ENCODE data around the gene ZDHHC11B. TPM values are rescaled to one million over a fixed set of nuclear protein-coding genes. Genes with fewer than 3 reads are reported as not detected.
"Not testable (repeated sequence)": the region's sequence is repeated elsewhere in the genome, so short reads cannot be mapped to it uniquely, and the experiment has no call there.

The ZDHHC11B gene
- total and polyA plus RNA-seq, 7 experiments from 2014 or later = 0.13 to 5.5 (median 1.2) TPM; not detected in 2

DNA sequence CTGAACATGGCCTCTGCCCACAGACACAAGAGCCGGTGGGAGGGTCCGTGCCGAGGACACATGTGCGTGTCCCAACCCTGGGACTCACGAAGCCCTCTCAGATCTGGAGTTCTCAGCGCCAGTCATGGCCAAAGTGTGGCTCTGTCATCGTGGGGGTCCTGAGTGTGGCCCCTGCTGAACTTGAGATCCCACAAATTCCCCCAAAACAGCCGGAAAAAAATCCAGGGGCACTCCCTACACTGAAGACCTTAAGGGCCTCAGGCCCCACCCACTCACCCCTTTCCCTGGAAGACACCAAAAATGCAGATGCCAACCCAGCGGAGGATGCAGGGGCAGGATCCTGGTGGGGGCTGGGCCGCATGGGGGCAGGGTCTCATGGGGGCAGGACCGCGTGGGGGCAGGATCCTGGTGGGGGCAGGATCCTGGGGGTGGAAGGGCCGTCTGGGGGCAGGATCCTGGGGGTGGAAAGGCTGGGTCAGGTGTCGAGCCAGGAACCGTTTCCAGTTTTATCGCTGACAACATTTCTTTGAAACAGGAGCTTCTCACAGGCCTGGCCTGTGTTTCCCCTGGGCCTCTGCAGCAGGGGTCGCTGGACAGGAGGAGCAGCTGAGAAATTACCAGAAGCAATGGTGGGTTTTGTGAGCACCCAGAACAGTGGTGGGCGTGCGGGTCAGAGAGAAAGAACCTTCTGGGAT lies 13.3 kb downstream of the ZDHHC11B start:
- intact Hi-C loops (cut with micrococcal nuclease); H3K4me1 Mint-ChIP-seq; H3K4me3 ChIP-seq (ENCODE audit: low read length); H3K27ac ChIP-seq (ENCODE audit: low read depth, low read length); H3K4me3 Mint-ChIP-seq; H3K4me1 ChIP-seq (ENCODE audit: control insufficient read depth in 2 of 2, insufficient read depth in 2 of 2, low read length in 2 of 2); CTCF ChIA-PET; ATAC-seq; POLR2A ChIA-PET; H3K9me3 ChIP-seq (ENCODE audit: control insufficient read depth in 2 of 3, low read length in 3 of 3); H3K27me3 Mint-ChIP-seq; H3K36me3 ChIP-seq (ENCODE audit: control insufficient read depth in 2 of 3, insufficient read depth in 3 of 3, low read length in 3 of 3); H3K9me3 Mint-ChIP-seq; H3K36me3 Mint-ChIP-seq; H3K27me3 ChIP-seq (ENCODE audit: control insufficient read depth in 2 of 2, insufficient read depth in 2 of 2, low read length in 2 of 2); DNase-seq: not testable (repeated sequence)
- peak overlapping the region in 1 of 9 donors; percentile 25 for H3K27ac Mint-ChIP-seq

DNA sequence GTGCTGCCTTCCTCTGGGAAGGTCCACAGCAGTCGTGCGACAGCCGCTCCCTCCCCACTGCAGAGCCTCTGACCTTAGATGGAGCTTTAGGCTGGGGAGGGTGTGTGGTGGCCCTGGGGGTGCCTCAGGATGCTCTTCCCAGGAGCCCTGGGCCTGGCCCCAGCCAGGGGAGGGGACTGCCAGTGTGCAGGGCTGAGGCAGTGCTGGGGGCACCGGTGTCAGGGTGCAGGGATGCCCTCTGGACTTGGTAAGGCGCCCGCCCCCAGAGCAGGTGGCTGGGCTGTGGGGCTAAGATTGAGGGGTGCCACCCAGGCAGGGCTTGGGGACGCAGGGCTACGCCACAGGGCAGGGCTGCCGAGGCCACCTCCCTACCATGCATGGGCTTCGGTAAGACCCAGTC lies 13.9 kb downstream of the ZDHHC11B start:
- H3K4me3 Mint-ChIP-seq; H3K9me3 ChIP-seq (ENCODE audit: control insufficient read depth in 2 of 3, low read length in 3 of 3); H3K27me3 ChIP-seq (ENCODE audit: control insufficient read depth in 2 of 2, insufficient read depth in 2 of 2, low read length in 2 of 2); H3K4me1 ChIP-seq (ENCODE audit: control insufficient read depth in 2 of 2, insufficient read depth in 2 of 2, low read length in 2 of 2); H3K36me3 ChIP-seq (ENCODE audit: control insufficient read depth in 2 of 3, insufficient read depth in 3 of 3, low read length in 3 of 3); H3K4me3 ChIP-seq (ENCODE audit: low read length); H3K27ac Mint-ChIP-seq; CTCF ChIA-PET; DNase-seq; H3K27ac ChIP-seq (ENCODE audit: low read depth, low read length); H3K27me3 Mint-ChIP-seq; intact Hi-C loops (cut with micrococcal nuclease); H3K36me3 Mint-ChIP-seq; H3K9me3 Mint-ChIP-seq; H3K4me1 Mint-ChIP-seq; POLR2A ChIA-PET: not testable (repeated sequence)
- ATAC-seq = peak; percentile 14

DNA sequence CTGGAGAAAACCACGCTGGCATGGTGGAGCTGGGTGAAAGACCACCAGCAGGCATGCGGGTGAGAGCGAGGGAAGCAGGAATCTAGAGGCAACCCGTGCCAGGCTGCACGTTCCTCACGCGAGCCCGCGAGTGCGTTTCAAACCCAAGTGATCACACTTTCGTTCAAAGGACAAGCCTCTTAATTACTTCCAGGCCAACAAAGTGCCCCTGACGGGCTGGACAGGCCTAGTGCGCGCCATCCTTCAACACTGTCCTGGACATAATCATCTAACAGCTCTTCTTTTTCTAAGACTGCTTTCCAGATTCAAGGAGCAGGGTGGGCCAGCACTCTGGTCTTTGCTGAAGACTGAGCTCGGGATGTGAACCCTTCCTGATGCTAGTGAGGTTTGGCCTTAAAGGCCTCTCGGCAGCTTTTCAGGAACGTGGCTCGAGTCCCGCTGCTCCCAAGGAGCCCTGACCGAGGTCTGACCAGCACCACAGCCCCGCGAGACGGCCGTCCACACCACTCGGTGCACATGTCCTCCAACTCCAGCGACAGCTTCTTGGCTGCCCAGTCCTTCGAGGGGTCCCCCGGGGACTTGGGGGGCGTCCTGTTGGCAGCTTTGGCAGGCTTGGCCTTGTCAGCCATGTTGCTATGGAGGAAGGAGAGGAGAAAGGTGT lies 14.9 kb downstream of the ZDHHC11B start:
- ATAC-seq; H3K9me3 ChIP-seq (ENCODE audit: control insufficient read depth in 2 of 3, low read length in 3 of 3); POLR2A ChIA-PET; H3K27me3 ChIP-seq (ENCODE audit: control insufficient read depth in 2 of 2, insufficient read depth in 2 of 2, low read length in 2 of 2); H3K4me3 ChIP-seq (ENCODE audit: low read length); H3K9me3 Mint-ChIP-seq; intact Hi-C loops (cut with micrococcal nuclease); H3K36me3 ChIP-seq (ENCODE audit: control insufficient read depth in 2 of 3, insufficient read depth in 3 of 3, low read length in 3 of 3); DNase-seq; H3K4me1 Mint-ChIP-seq; H3K27ac ChIP-seq (ENCODE audit: low read depth, low read length); CTCF ChIA-PET; H3K4me3 Mint-ChIP-seq; H3K36me3 Mint-ChIP-seq; H3K27ac Mint-ChIP-seq; H3K4me1 ChIP-seq (ENCODE audit: control insufficient read depth in 2 of 2, insufficient read depth in 2 of 2, low read length in 2 of 2); H3K27me3 Mint-ChIP-seq: not testable (repeated sequence)

DNA sequence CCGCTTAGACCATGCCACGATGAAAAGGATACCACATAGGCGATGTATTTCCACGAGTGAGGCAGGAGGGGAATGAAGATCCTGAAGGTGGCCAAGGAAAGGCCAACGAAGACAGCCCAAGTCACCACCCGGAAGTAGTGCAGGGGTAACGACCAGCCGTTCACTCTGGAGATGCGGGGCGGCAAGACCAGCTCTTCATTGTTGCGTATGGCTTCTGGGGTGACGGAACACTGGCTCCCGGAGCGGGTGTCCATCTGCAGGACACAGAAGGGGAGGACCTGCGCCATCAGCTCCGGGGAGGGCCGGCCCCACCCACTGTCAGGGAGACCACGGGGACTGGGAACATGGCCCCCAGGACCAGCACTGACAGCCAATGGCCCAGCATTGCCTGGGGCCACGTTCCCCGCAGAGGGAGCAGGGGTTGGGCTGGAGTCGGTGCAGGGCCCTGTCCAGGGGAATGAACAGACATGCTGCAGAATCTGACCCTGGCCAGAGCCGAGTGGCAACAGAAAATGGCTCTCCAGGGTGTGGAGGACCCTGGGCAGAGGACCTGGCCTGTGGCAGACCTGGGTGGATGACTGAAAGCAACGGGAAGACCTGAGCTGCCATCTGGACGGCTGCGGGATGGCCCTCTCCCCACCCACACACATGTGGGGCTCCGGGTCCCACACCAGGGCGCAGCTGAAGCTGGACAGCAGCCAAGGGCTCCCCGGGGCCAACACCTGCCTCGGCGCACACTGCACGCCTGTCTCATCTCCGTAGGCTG lies 17.7 kb downstream of the ZDHHC11B start:
- Mint-ChIP-seq H3K27me3 (no peaks in the 10 kb centered on the region), H3K9me3 (no peaks in the 10 kb centered on the region), H3K36me3 (peaks cover 0 to 4% (median 0%) of the 10 kb centered on the region in 5 donors), H3K27ac (no peak overlapping the region), H3K4me3 (no peak overlapping the region), H3K4me1 (no peaks in the 10 kb centered on the region)
- CTCF ChIA-PET = no interaction called here
- DNase-seq = peak in 1 of 9 donors; percentile 15
- intact Hi-C loops (cut with micrococcal nuclease) = no loop called here
- no peaks in the 10 kb centered on the region for H3K4me1 ChIP-seq (ENCODE audit: control insufficient read depth in 2 of 2, insufficient read depth in 2 of 2, low read length in 2 of 2)
- no peak overlapping the region for H3K27ac ChIP-seq (ENCODE audit: low read depth, low read length)
- no peaks in the 10 kb centered on the region for H3K9me3 ChIP-seq (ENCODE audit: control insufficient read depth in 2 of 3, low read length in 3 of 3)
- no peak overlapping the region for H3K4me3 ChIP-seq (ENCODE audit: low read length)
- POLR2A ChIA-PET = no interaction called here
- no peaks in the 10 kb centered on the region for H3K36me3 ChIP-seq (ENCODE audit: control insufficient read depth in 2 of 3, insufficient read depth in 3 of 3, low read length in 3 of 3)
- no peak for ATAC-seq
- H3K27me3 ChIP-seq (ENCODE audit: control insufficient read depth in 2 of 2, insufficient read depth in 2 of 2, low read length in 2 of 2) = no peaks in the 10 kb centered on the region

DNA sequence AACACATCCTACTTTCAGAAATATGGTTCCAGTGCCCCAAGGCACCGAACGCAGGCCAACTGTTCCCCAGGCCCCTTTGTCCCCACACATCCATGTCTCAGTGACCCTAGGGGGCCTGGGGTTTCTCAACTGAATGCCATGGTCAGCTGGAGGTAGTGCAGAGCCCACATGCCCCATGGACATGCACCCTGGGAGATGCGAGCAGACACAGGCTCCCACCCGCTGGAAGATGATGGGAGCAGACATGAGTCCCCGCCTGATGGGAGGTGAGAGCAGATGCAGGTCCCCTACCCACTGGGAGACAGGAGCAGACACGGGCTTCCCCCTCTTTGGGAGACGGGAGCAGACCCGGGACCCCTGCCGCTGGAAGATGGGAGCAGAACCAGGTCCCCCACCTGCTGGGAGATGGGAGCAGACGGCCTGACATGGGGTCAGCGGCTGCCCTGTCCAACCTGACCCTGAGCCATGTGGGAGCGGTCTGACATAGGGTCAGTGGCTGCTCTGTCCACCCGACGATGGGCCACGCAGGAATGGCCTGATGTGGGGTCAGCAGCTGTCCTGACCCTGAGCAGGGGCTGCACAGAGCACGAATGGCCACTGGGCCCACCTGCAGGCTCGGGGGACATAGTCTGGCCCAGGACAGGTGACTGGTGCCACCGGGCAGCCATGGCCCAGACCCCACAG lies 18.4 kb downstream of the ZDHHC11B start:
- Mint-ChIP-seq H3K4me1 (peaks cover 0 to 2% (median 0%) of the 10 kb centered on the region in 7 donors), H3K27me3 (no peaks in the 10 kb centered on the region), H3K4me3 (no peak overlapping the region), H3K27ac (no peak overlapping the region), H3K36me3 (peaks cover 0 to 4% (median 0%) of the 10 kb centered on the region in 5 donors), H3K9me3 (no peaks in the 10 kb centered on the region)
- ChIA-PET CTCF (no interaction called here), POLR2A (no interaction called here)
- Histone ChIP-seq H3K27me3 (ENCODE audit: control insufficient read depth in 2 of 2, insufficient read depth in 2 of 2, low read length in 2 of 2) (no peaks in the 10 kb centered on the region), H3K4me1 (ENCODE audit: control insufficient read depth in 2 of 2, insufficient read depth in 2 of 2, low read length in 2 of 2) (no peaks in the 10 kb centered on the region), H3K36me3 (ENCODE audit: control insufficient read depth in 2 of 3, insufficient read depth in 3 of 3, low read length in 3 of 3) (no peaks in the 10 kb centered on the region), H3K4me3 (ENCODE audit: low read length) (no peak overlapping the region), H3K9me3 (ENCODE audit: control insufficient read depth in 2 of 3, low read length in 3 of 3) (no peaks in the 10 kb centered on the region), H3K27ac (ENCODE audit: low read depth, low read length) (no peak overlapping the region)
- ATAC-seq (peak; percentile 16), DNase-seq (no peak)
- intact Hi-C loops (cut with micrococcal nuclease) = no loop called here

DNA sequence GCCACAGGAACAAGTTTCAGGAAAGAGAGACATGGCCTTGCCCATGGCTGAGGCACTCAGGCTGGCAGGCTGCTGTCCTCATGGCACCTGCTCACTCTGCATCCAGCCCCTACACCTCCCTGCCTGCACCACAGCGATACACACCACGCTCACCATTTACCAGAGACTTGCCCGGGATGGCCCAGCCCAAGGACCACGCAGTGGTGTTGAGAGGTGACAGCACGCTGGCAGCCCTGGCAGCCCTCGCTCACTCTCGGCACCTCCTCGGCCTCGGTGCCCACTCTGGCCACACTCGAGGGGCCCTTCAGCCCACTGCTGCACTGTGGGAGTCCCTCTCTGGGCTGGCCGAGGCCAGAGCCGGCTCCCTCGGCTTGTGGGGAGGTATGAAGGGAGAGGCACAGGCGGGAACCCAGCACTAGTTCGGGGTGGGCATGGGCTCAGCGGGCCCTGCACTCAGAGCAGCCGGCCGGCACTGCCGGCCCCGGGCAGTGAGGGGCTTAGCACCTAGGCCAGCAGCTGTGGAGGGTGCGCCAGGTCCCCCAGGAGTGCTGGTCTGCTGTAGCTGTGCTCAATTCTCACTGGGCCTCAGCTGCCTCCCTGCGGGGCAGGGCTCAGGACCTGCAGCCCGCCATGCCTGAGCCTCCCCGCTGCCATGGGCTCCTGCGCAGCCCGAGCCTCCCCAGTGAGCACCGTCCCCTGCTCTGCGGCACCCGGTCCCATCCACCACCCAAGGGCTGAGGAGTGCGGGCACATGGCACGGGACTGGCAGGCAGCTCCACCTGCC lies 20.3 kb downstream of the ZDHHC11B start:
- H3K36me3 Mint-ChIP-seq = peaks cover 0 to 4% (median 0%) of the 10 kb centered on the region in 5 donors
- no peak overlapping the region for H3K27ac Mint-ChIP-seq
- DNase-seq (peak in 1 of 9 donors; percentile 13), ATAC-seq (no peak)
- H3K36me3 ChIP-seq (ENCODE audit: control insufficient read depth in 2 of 3, insufficient read depth in 3 of 3, low read length in 3 of 3) = no peaks in the 10 kb centered on the region
- no peak overlapping the region for H3K4me3 ChIP-seq (ENCODE audit: low read length)
- no peaks in the 10 kb centered on the region for H3K4me1 ChIP-seq (ENCODE audit: control insufficient read depth in 2 of 2, insufficient read depth in 2 of 2, low read length in 2 of 2)
- no peak overlapping the region for H3K4me3 Mint-ChIP-seq
- no peaks in the 10 kb centered on the region for H3K27me3 Mint-ChIP-seq
- no peaks in the 10 kb centered on the region for H3K9me3 Mint-ChIP-seq
- POLR2A ChIA-PET = no interaction called here
- H3K4me1 Mint-ChIP-seq = peaks cover 0 to 8% (median 3%) of the 10 kb centered on the region in 7 donors
- intact Hi-C loops (cut with micrococcal nuclease) = no loop called here
- H3K27me3 ChIP-seq (ENCODE audit: control insufficient read depth in 2 of 2, insufficient read depth in 2 of 2, low read length in 2 of 2) = no peaks in the 10 kb centered on the region
- no peaks in the 10 kb centered on the region for H3K9me3 ChIP-seq (ENCODE audit: control insufficient read depth in 2 of 3, low read length in 3 of 3)
- H3K27ac ChIP-seq (ENCODE audit: low read depth, low read length) = no peak overlapping the region
- CTCF ChIA-PET = no interaction called here

All from naive thymus-derived CD4-positive, alpha-beta T cell (primary cell).